MM.1S (cell line): ENCODE measurements around the gene NCOR2.

ENCODE experiments used
- DNase-seq: peaks from one replicate; pipeline ENCODE4 v3.0.0-alpha.2; 2015
- H2AFZ ChIP-seq: fragments of 300-600 bp; sonication (generic); 2 replicates; pipeline ENCODE4 v1.6.0; 2016; ENCODE audit warnings: antibody characterized with exemption, low read length
- H3F3A ChIP-seq: fragments of 300-600 bp; sonication (generic); 2 replicates; pipeline ENCODE4 v1.6.1; 2016; ENCODE audit warnings: mild to moderate bottlenecking, antibody characterized with exemption, low read length, moderate library complexity, mixed read lengths; ENCODE audit not compliant: insufficient read depth
- H3K27ac ChIP-seq: fragments of 300-600 bp; sonication (generic); 2 replicates; pipeline ENCODE4 v1.5.1; 2016; ENCODE audit warnings: mild to moderate bottlenecking, low read length
- H3K27me3 ChIP-seq: fragments of 300-600 bp; sonication (generic); replicated peaks from 2 replicates; pipeline ENCODE4 v1.6.0; 2016; ENCODE audit warnings: low read length; ENCODE audit not compliant: insufficient read depth
- H3K36me3 ChIP-seq: fragments of 300-600 bp; sonication (generic); replicated peaks from 2 replicates; pipeline ENCODE4 v1.6.1; 2016; ENCODE audit warnings: mild to moderate bottlenecking, low read length, mixed read lengths; ENCODE audit not compliant: insufficient read depth
- H3K4me1 ChIP-seq: fragments of 300-600 bp; sonication (generic); 2 replicates; pipeline ENCODE4 v1.6.1; 2016; ENCODE audit warnings: low read length, mixed read lengths
- H3K4me2 ChIP-seq: fragments of 300-600 bp; sonication (generic); 2 replicates; pipeline ENCODE4 v1.6.0; 2016; ENCODE audit warnings: low read depth, low read length
- H3K4me3 ChIP-seq: fragments of 300-600 bp; sonication (generic); 2 replicates; pipeline ENCODE4 v1.5.1; 2016; ENCODE audit warnings: low read length, mixed read lengths
- H3K79me2 ChIP-seq: fragments of 300-600 bp; sonication (generic); 2 replicates; pipeline ENCODE4 v1.6.1; 2016; ENCODE audit warnings: mixed run types, low read length, mixed read lengths
- H3K9ac ChIP-seq: fragments of 300-600 bp; sonication (generic); 2 replicates; pipeline ENCODE4 v1.6.1; 2016; ENCODE audit warnings: low read length, mixed read lengths
- H3K9me2 ChIP-seq: fragments of 300-600 bp; sonication (generic); replicated peaks from 2 replicates; pipeline ENCODE4 v1.6.1; 2016; ENCODE audit warnings: mild to moderate bottlenecking, low read length, mixed read lengths; ENCODE audit not compliant: insufficient read depth
- H3K9me3 ChIP-seq: fragments of 300-600 bp; sonication (generic); replicated peaks from 2 replicates; pipeline ENCODE4 v1.6.1; 2016; ENCODE audit warnings: mild to moderate bottlenecking, low read length, mixed read lengths; ENCODE audit not compliant: insufficient read depth
- H4K20me1 ChIP-seq: fragments of 300-600 bp; sonication (generic); 2 replicates; pipeline ENCODE4 v1.6.1; 2016; ENCODE audit warnings: mild to moderate bottlenecking, low read length, moderate library complexity, mixed read lengths; ENCODE audit not compliant: insufficient read depth
- EZH2 ChIP-seq: fragments of 300-600 bp; sonication (generic); optimal IDR thresholded peaks from 2 replicates; pipeline ENCODE3; 2017; ENCODE audit warnings: low read depth, mild to moderate bottlenecking, antibody characterized with exemption, low read length, mixed read lengths
- EZH2phosphoT487 ChIP-seq: fragments of 300-600 bp; sonication (generic); IDR thresholded peaks from 2 replicates; pipeline ENCODE4 v1.6.1; 2018; ENCODE audit warnings: antibody characterized with exemption, low read length
- TF ChIP-seq, protein P1 (sequence below): fragments of 300-600 bp; sonication (generic); IDR thresholded peaks from 2 replicates; pipeline ENCODE4 v1.5.1; 2016; ENCODE audit warnings: antibody characterized with exemption, low read length, mixed read lengths

The NCOR2 gene

DNA sequence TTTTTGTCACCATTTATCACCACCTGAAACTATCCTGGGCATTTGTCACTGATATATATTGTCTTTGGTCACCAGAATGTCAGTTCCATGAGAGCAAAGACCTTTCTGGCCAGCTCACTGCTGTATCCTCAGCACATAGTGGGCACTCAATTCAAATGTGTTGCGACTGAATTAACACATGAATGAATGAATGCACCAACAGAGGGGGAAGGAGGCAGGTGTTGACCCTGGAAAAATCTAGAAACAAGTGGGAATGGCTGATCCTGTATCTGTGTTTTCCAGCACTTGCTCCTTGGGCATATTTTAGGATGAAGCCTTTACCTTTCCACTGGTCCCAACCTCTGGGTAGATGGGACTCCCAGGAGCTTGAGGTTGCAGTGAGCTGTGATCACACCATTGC, 3.4 kb upstream of the NCOR2 start:
- Histone ChIP-seq H3K4me2 (no peak overlapping the region), H3K4me1 (peaks cover 7% of the 10 kb centered on the region), H3K9ac (no peak overlapping the region), H4K20me1 (no peaks in the 10 kb centered on the region), H2AFZ (no peak overlapping the region), H3K27ac (no peak overlapping the region), H3K9me2 (no peaks in the 10 kb centered on the region), H3K36me3 (no peaks in the 10 kb centered on the region), H3K9me3 (no peaks in the 10 kb centered on the region), H3K79me2 (peaks cover 12% of the 10 kb centered on the region), H3K27me3 (no peaks in the 10 kb centered on the region), H3K4me3 (no peak overlapping the region), H3F3A (peaks cover 4% of the 10 kb centered on the region; the same call in 1 of the 2 replicates)
- TF ChIP-seq, protein P1, sequence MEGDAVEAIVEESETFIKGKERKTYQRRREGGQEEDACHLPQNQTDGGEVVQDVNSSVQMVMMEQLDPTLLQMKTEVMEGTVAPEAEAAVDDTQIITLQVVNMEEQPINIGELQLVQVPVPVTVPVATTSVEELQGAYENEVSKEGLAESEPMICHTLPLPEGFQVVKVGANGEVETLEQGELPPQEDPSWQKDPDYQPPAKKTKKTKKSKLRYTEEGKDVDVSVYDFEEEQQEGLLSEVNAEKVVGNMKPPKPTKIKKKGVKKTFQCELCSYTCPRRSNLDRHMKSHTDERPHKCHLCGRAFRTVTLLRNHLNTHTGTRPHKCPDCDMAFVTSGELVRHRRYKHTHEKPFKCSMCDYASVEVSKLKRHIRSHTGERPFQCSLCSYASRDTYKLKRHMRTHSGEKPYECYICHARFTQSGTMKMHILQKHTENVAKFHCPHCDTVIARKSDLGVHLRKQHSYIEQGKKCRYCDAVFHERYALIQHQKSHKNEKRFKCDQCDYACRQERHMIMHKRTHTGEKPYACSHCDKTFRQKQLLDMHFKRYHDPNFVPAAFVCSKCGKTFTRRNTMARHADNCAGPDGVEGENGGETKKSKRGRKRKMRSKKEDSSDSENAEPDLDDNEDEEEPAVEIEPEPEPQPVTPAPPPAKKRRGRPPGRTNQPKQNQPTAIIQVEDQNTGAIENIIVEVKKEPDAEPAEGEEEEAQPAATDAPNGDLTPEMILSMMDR: no peak
- TF ChIP-seq EZH2phosphoT487: no peak
- TF ChIP-seq EZH2: no peak
- DNase-seq: no peak

DNA sequence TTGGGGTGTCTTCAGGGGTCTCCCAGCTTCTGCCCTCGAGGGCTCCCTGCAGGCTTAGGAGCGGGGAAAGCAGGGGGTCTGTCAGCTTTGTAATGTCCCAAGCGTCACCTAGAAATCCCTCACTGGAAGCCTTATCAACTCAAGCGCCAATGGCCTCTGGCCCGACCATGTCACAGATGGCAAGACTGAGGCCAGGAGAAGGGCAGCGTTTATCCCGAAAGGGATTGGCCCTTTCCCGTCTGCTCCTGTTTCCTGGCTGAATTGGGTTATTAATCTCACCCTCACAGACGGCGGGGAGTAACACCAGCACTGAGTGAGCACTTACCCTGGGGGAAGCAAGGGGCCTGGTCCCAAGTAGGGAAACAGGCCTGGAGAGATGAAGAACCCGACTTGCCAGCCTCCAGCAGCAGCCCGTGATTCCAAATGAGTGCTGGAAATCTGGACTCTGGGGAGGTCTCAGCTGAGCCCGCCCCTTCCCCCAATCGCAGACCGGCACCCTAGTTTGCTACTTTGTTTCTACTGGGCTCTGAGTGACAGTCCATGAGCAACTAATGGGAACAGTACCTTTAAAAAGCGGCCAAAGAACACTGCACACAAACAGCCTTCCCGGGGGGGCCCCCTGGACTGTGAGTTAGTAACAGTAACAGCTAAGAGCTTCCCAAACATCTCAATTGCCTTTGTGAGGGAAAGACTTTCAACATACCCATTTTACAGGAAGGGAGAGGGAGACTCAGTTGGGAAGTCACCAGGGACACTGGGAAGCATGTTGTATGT, 2.1 kb upstream of the NCOR2 start:
- no peaks in the 10 kb centered on the region for H3K36me3 ChIP-seq

DNA sequence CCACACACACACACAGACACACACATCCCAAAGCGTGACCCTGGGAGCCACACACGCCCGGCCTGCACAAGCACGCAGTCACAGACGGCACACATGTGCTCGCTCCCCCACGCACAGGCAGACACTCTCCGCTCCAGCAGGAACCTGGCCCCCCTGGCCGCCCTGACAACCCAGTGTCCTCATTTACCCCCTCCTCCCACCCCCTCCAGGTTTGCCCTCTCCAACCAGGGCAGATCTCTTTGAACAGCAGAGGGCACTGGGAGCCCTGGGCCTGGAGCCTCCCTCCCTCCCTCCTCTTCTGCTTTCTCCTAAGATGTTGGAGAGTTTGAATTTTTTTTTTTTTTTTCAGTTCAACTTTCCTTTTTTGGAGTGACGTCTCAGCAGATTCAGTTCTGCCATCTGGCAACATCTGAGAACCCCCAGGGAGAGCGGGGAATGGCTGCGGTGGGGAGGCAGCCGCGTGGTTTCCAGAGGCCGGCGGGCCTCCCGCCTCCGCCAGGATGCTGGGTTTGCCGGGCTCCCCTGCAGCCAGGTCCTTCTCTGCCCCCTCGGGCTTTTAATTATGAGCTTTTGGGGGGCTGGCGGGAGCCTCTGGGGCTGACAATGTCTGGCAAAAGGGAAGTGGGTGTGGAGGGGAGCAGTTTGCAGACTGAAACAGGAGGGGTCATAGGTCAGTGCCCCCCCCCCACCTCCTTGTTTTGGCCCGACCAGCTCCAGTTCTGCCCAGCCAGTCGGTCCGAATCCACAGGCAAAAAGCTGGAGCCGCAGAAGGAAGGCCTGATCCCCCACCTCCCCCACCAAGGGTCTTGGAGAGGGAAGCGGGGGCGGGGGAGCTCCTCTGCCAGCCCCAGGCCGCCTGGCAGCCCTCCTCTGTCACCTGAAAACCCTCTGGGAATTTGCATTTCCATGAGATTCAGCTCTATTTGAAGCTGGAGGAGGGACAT, 1.3 kb upstream of the NCOR2 start:
- Histone ChIP-seq H2AFZ (no peak overlapping the region), H3K4me2 (peak overlapping the region; percentile 60), H3K9me3 (no peaks in the 10 kb centered on the region), H3K4me3 (no peak overlapping the region; the same call in 1 of the 2 replicates), H3K27me3 (no peaks in the 10 kb centered on the region), H3K4me1 (peaks cover 7% of the 10 kb centered on the region), H3K9me2 (no peaks in the 10 kb centered on the region), H3F3A (peaks cover 4% of the 10 kb centered on the region; the same call in 1 of the 2 replicates), H4K20me1 (peaks cover 3% of the 10 kb centered on the region; the same call in 1 of the 2 replicates), H3K79me2 (peaks cover 32% of the 10 kb centered on the region), H3K27ac (peak overlapping the region; percentile 66; the same call in 1 of the 2 replicates), H3K9ac (peak overlapping the region; percentile 47; the same call in 1 of the 2 replicates), H3K36me3 (no peaks in the 10 kb centered on the region)
- TF ChIP-seq, protein P1: peak; percentile 41
- no peak for TF ChIP-seq EZH2phosphoT487
- peak; percentile 81 for DNase-seq

More for the DNA sequence above, 2.1 kb upstream of the NCOR2 start:
- no peaks in the 10 kb centered on the region for H3K27me3 ChIP-seq
- peaks cover 4% of the 10 kb centered on the region; the same call in 1 of the 2 replicates for H3F3A ChIP-seq
- no peak overlapping the region for H2AFZ ChIP-seq
- no peak for DNase-seq
- no peaks in the 10 kb centered on the region for H3K9me2 ChIP-seq
- H3K27ac ChIP-seq: no peak overlapping the region
- H3K4me1 ChIP-seq: peaks cover 7% of the 10 kb centered on the region
- no peak overlapping the region for H3K4me3 ChIP-seq
- no peak overlapping the region for H3K9ac ChIP-seq
- peak overlapping the region; percentile 60; the same call in 1 of the 2 replicates for H3K4me2 ChIP-seq
- peaks cover 24% of the 10 kb centered on the region for H3K79me2 ChIP-seq
- H3K9me3 ChIP-seq: no peaks in the 10 kb centered on the region
- H4K20me1 ChIP-seq: no peaks in the 10 kb centered on the region
- TF ChIP-seq EZH2 (no peak), EZH2phosphoT487 (no peak)
- TF ChIP-seq, protein P1: no peak
